ENCODE data around the gene DIP2A.
A peak's percentile ranks its signal among the peaks of the same experiment; 100 is the strongest.

DIP2A gene, protein sequence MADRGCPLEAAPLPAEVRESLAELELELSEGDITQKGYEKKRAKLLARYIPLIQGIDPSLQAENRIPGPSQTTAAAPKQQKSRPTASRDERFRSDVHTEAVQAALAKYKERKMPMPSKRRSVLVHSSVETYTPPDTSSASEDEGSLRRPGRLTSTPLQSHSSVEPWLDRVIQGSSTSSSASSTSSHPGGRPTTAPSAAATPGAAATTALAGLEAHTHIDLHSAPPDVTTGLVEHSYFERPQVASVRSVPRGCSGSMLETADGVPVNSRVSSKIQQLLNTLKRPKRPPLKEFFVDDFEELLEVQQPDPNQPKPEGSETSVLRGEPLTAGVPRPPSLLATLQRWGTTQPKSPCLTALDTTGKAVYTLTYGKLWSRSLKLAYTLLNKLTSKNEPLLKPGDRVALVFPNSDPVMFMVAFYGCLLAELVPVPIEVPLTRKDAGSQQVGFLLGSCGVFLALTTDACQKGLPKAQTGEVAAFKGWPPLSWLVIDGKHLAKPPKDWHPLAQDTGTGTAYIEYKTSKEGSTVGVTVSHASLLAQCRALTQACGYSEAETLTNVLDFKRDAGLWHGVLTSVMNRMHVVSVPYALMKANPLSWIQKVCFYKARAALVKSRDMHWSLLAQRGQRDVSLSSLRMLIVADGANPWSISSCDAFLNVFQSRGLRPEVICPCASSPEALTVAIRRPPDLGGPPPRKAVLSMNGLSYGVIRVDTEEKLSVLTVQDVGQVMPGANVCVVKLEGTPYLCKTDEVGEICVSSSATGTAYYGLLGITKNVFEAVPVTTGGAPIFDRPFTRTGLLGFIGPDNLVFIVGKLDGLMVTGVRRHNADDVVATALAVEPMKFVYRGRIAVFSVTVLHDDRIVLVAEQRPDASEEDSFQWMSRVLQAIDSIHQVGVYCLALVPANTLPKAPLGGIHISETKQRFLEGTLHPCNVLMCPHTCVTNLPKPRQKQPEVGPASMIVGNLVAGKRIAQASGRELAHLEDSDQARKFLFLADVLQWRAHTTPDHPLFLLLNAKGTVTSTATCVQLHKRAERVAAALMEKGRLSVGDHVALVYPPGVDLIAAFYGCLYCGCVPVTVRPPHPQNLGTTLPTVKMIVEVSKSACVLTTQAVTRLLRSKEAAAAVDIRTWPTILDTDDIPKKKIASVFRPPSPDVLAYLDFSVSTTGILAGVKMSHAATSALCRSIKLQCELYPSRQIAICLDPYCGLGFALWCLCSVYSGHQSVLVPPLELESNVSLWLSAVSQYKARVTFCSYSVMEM (N-terminal part only)

DNA sequence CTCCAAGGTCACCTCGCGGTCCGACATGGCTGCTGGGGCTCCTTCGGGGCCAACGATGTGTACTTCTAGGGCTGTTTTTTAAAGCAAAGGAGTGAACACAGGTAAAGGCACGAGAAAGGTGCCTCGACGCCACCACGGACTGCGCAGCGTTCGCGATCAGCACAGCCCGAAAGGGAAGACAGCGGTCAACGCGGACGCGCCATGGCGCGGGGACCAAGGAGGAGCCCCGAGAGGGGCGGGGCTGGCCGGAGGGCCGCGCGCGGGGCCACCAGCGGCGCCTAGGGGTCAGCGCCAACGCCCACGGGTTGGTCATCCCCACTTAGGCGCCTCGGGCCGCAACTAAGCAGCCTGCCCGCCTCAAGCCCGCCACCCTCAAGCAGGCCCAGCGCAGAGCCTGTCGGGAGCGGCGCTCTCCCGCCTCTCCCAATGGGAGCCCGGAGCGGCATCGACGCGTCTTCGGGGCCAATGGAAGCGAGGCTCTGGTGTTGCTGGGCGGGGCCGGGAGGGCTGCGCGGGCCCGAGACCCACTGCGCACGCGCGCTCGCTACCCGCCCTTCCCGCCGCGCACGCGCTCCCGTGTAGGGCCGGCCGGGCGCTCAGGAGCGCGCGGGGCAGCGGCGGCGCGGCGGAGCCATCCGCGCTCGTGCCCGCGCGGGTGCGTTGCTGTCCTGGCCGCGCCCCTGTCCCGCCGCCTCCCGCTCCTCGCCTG lies at the start of gene DIP2A:
Gene DIP2A (plus strand): TSS at position 577 of the 709 bp plus-strand sequence. CDS start 241 bp downstream, outside the sequence.
- Histone ChIP-seq H4K20me1 (ENCODE audit: low read depth, low read length) (no peaks in the 10 kb centered on the region), H3K4me2 (ENCODE audit: low read depth, low read length, poor library complexity, severe bottlenecking) (peak within 1 kb of the TSS; percentile 88), H3K9me2 (replicated peaks; ENCODE audit: insufficient read depth, low read length) (no peaks in the 10 kb centered on the region), H3K9ac (ENCODE audit: low read length) (peak within 1 kb of the TSS; percentile 97), H2AFZ (ENCODE audit: low read depth, low read length, severe bottlenecking) (peak within 1 kb of the TSS; percentile 75), H3K36me3 (ENCODE audit: low read length) (0 out of 2 replicates have a peak, but pooled peaks cover 2% of the 10 kb centered on the region), H3F3A (ENCODE audit: insufficient read depth) (peaks cover 14% of the 10 kb centered on the region), H3K9me3 (ENCODE audit: insufficient read depth, low read length) (no peaks in the 10 kb centered on the region), H3K4me3 (ENCODE audit: insufficient read depth, low read length, poor library complexity, severe bottlenecking) (peak within 1 kb of the TSS; percentile 90), H3K27ac (ENCODE audit: low read depth, low read length) (peak within 1 kb of the TSS; percentile 62), H3K27me3 (ENCODE audit: low read length) (no peaks in the 10 kb centered on the region), H3K79me2 (ENCODE audit: insufficient read depth, low read length) (peaks cover 72% of the 10 kb centered on the region)
- TF ChIP-seq EZH2phosphoT487 (conservative IDR thresholded peaks at IDR 0.05; ENCODE audit: low read length): no peak
- TF ChIP-seq, protein P1, sequence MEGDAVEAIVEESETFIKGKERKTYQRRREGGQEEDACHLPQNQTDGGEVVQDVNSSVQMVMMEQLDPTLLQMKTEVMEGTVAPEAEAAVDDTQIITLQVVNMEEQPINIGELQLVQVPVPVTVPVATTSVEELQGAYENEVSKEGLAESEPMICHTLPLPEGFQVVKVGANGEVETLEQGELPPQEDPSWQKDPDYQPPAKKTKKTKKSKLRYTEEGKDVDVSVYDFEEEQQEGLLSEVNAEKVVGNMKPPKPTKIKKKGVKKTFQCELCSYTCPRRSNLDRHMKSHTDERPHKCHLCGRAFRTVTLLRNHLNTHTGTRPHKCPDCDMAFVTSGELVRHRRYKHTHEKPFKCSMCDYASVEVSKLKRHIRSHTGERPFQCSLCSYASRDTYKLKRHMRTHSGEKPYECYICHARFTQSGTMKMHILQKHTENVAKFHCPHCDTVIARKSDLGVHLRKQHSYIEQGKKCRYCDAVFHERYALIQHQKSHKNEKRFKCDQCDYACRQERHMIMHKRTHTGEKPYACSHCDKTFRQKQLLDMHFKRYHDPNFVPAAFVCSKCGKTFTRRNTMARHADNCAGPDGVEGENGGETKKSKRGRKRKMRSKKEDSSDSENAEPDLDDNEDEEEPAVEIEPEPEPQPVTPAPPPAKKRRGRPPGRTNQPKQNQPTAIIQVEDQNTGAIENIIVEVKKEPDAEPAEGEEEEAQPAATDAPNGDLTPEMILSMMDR (IDR thresholded peaks at IDR 0.05; ENCODE audit: insufficient read depth, low read length, poor library complexity, severe bottlenecking): no peak

DNA sequence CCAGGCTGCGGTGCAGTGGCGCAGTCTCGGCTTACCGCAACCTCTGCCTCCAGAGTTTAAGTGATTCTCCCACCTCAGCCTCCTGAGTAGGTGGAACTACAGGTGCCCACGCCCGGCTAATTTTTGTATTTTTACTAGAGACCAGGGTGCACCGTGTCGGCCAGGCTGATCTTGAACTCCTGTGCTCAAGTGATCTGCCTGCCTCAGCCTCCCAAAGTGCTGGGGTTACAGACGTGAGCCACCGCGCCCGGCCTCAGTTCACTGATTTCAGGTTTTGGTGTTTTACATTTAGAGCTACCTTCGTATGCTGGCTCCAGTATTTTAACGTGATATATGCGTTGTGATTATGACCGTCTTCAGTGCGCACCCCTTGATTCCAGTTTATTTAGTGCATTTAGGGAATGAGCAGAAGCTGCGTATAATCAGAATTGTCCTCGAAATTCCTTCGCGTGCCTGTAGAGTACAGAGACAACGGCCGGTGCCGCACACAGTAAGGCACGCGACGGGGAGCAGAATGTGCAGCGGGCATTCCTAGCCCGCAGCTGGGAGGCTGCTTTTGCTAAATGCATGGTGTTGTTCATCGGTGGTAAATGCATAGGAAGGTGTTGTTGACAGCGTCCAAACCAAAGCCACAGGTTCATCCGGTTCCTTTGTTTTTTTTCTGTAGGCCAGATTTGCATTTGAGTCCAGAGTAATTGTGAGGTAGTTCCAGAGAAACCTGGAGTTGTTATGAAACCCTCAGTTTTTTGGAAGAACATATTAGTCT lies 48.9 kb upstream of the DIP2A start:
- no peaks in the 10 kb centered on the region for H3F3A ChIP-seq (ENCODE audit: insufficient read depth)
- no peak overlapping the region for H3K4me3 ChIP-seq (ENCODE audit: insufficient read depth, low read length, poor library complexity, severe bottlenecking)
- TF ChIP-seq EZH2phosphoT487 (conservative IDR thresholded peaks at IDR 0.05; ENCODE audit: low read length): no peak
- TF ChIP-seq, protein P1 (IDR thresholded peaks at IDR 0.05; ENCODE audit: insufficient read depth, low read length, poor library complexity, severe bottlenecking): no peak
- no peak overlapping the region for H2AFZ ChIP-seq (ENCODE audit: low read depth, low read length, severe bottlenecking)
- H3K9ac ChIP-seq (ENCODE audit: low read length): no peak overlapping the region
- peaks cover 11% of the 10 kb centered on the region; the same call in 1 of the 2 replicates for H3K36me3 ChIP-seq (ENCODE audit: low read length)
- no peaks in the 10 kb centered on the region for H3K27me3 ChIP-seq (ENCODE audit: low read length)
- H3K79me2 ChIP-seq (ENCODE audit: insufficient read depth, low read length): no peaks in the 10 kb centered on the region
- no peaks in the 10 kb centered on the region for H3K9me2 ChIP-seq (replicated peaks; ENCODE audit: insufficient read depth, low read length)
- no peaks in the 10 kb centered on the region for H4K20me1 ChIP-seq (ENCODE audit: low read depth, low read length)
- no peak overlapping the region for H3K27ac ChIP-seq (ENCODE audit: low read depth, low read length)
- no peak overlapping the region for H3K4me2 ChIP-seq (ENCODE audit: low read depth, low read length, poor library complexity, severe bottlenecking)
- H3K9me3 ChIP-seq (ENCODE audit: insufficient read depth, low read length): no peaks in the 10 kb centered on the region

Measured in SU-DHL-6 (cell line).